HepG2 (cell line): ENCODE results near the gene MED28. TPM values are rescaled to one million over a fixed set of nuclear protein-coding genes. Genes with fewer than 3 reads are reported as not detected.

ENCODE experiments used
- ATAC-seq: fragments of 200-7000 bp; cut with Tn5 transposase; 3 replicates; pipeline ENCODE4 v1.9.1; 2020; ENCODE audit warnings: mild to moderate bottlenecking, moderate library complexity
- BruUV-seq: library from RNA; stranded (reverse); fragments of 400-500 nt; replicated peaks from 2 replicates; lab custom pipeline; 2021; lab: Mats Ljungman, UMichigan
- CTCF ChIA-PET: fragments of 300-600 bp; formaldehyde crosslinking; extraction: SDS; loops from one replicate; lab custom pipeline; 2021; ENCODE audit warnings: low total read pairs, inconsistent platforms, low intra/inter-chr PET ratio; lab: Yijun Ruan, JAX
- POLR2A ChIA-PET: fragments of 350-600 bp; sonication (Branson Sonifier 250); formaldehyde crosslinking; loops from one replicate; lab custom pipeline; 2020; ENCODE audit warnings: antibody characterized with exemption, inconsistent platforms; lab: Yijun Ruan, JAX
- DNase-seq: peaks from one replicate; pipeline ENCODE4 v3.0.0-alpha.2; 2015; ENCODE audit warnings: low spot score
- FAIRE-seq: peaks from 3 replicates; lab custom pipeline; 2011; peaks lifted over from hg19 to GRCh38; lab: Jason Lieb, UNC
- H2AFZ ChIP-seq: one replicate; pipeline ENCODE4 v1.6.1; 2011; ENCODE audit warnings: low read length, inconsistent platforms
- H3K27ac ChIP-seq: fragments of 300-600 bp; 3 replicates; pipeline ENCODE4 v1.8.0; 2011; ENCODE audit warnings: mixed run types, mild to moderate bottlenecking, mixed read lengths, low read length, inconsistent platforms; ENCODE audit not compliant: insufficient read depth; ENCODE audit errors: extremely low read length
- H3K27me3 ChIP-seq, 2 experiments: fragments of 200-600 bp in 1 of 2; 2 replicates in 1 of 2; 3 replicates in 1 of 2; pipeline versions ENCODE4 v1.6.0 to v1.8.0; 2011; ENCODE audit warnings: low read length in 2 of 2, mild to moderate bottlenecking in 2 of 2, moderate library complexity in 2 of 2, inconsistent platforms in 1 of 2; ENCODE audit not compliant: insufficient read depth in 2 of 2, control insufficient read depth in 1 of 2
- H3K36me3 ChIP-seq, 2 experiments: fragments of 200-600 bp in 1 of 2; replicated peaks in 1 of 2; 2 replicates in 1 of 2; 3 replicates in 1 of 2; pipeline versions ENCODE4 v1.5.1 to v1.8.0; 2011; ENCODE audit warnings: low read length in 2 of 2, inconsistent platforms in 1 of 2; ENCODE audit not compliant: insufficient read depth in 2 of 2, control insufficient read depth in 1 of 2
- H3K4me1 ChIP-seq: 2 replicates; pipeline ENCODE4 v1.5.1; 2012; ENCODE audit warnings: low read length, inconsistent platforms; ENCODE audit not compliant: insufficient read depth
- H3K4me2 ChIP-seq: 2 replicates; pipeline ENCODE4 v1.6.0; 2011; ENCODE audit warnings: low read depth, low read length, inconsistent platforms
- H3K4me3 ChIP-seq, 3 experiments: fragments of 200-600 bp in 1 of 3; sonication (generic), shearing (Covaris generic) in 1 of 3; replicated peaks in 1 of 3; 2 replicates each; pipeline ENCODE4 v1.5.1; 2011 to 2016; ENCODE audit warnings: low read length in 3 of 3, inconsistent platforms in 2 of 3, low read depth in 2 of 3, mild to moderate bottlenecking in 2 of 3, control low read depth in 1 of 3, mixed read lengths in 1 of 3; ENCODE audit not compliant: insufficient read depth in 1 of 3
- H3K79me2 ChIP-seq: one replicate; pipeline ENCODE4 v1.6.1; 2011; ENCODE audit warnings: low read length, inconsistent platforms; ENCODE audit not compliant: insufficient read depth
- H3K9ac ChIP-seq: 2 replicates; pipeline ENCODE4 v1.6.0; 2011; ENCODE audit warnings: mild to moderate bottlenecking, low read depth, low read length, inconsistent platforms; ENCODE audit not compliant: insufficient read depth
- H3K9me3 ChIP-seq: 2 replicates; pipeline ENCODE4 v1.5.1; 2012; ENCODE audit warnings: mild to moderate bottlenecking, low read length
- H4K20me1 ChIP-seq: 2 replicates; pipeline ENCODE4 v1.6.0; 2011; ENCODE audit warnings: inconsistent platforms, mild to moderate bottlenecking, low read length, moderate library complexity; ENCODE audit not compliant: insufficient read depth
- AHR ChIP-seq: IDR thresholded peaks from 2 replicates; pipeline ENCODE4 v1.6.1; 2018; ENCODE audit warnings: missing genetic modification reagents, missing compliant biosample characterization
- ARID2 ChIP-seq: sonication (generic); formaldehyde crosslinking; IDR thresholded peaks from 2 replicates; pipeline ENCODE4 v1.8.1; 2022; ENCODE audit warnings: mild to moderate bottlenecking, missing genetic modification reagents, borderline replicate concordance
- ELF3 ChIP-seq: IDR thresholded peaks from 2 replicates; pipeline ENCODE4 v1.6.1; 2016; ENCODE audit warnings: missing genetic modification reagents, missing compliant biosample characterization
- HIVEP1 ChIP-seq: sonication (generic); formaldehyde crosslinking; IDR thresholded peaks from 2 replicates; pipeline ENCODE4 v1.4.0; 2020; ENCODE audit warnings: mild to moderate bottlenecking, missing genetic modification reagents
- SSRP1 ChIP-seq: IDR thresholded peaks from 2 replicates; pipeline ENCODE4 v1.6.1; 2016; ENCODE audit warnings: control low read depth
- ZBED4 ChIP-seq: sonication (generic); formaldehyde crosslinking; IDR thresholded peaks from 2 replicates; pipeline ENCODE4 v1.4.0; 2020; ENCODE audit warnings: missing genetic modification reagents, borderline replicate concordance
- ZNF598 ChIP-seq: sonication (generic); formaldehyde crosslinking; IDR thresholded peaks from 2 replicates; pipeline ENCODE4 v1.5.1; 2020; ENCODE audit warnings: mild to moderate bottlenecking, missing genetic modification reagents, borderline replicate concordance
- ZSCAN31 ChIP-seq: sonication (generic); formaldehyde crosslinking; IDR thresholded peaks from 2 replicates; pipeline ENCODE4 v1.5.0; 2020; ENCODE audit warnings: low read depth, mild to moderate bottlenecking, missing genetic modification reagents
- WGBS: methylation state at CpG from one replicate; pipeline ENCODE4 v1.1.6; 2017; ENCODE audit warnings: low lambda C conversion rate; 5-methylcytosine and 5-hydroxymethylcytosine counted together
- in situ Hi-C: cut with HindIII; loops from 2 replicates; pipeline ENCODE4 v1.10.0; 2017; ENCODE audit warnings: low pct_unique_long_range_greater_than_20kb; ENCODE audit not compliant: extremely low pct_ligation_motif_present
- intact Hi-C: fragments of 100-400 bp; cut with micrococcal nuclease; formaldehyde crosslinking; loops from one replicate; pipeline ENCODE4 v1.10.0; 2022; ENCODE audit not compliant: unreplicated experiment
- polyA plus RNA-seq, 8 experiments: library from polyadenylated mRNA; depleted of rRNA in 3 of 8; stranded (reverse) in 7 of 8; unstranded in 1 of 8; fragments of >200 nt; fragmentation: Illumina TruSeq in 4 of 8; extraction: Trizol in 4 of 8; gene quantifications; 2 replicates each; pipeline versions ENCODE4 v1.2.1 to v1.2.3, GENCODE V29; 2011 to 2016; ENCODE audit warnings: low read depth in 4 of 8, missing spikeins in 1 of 8, mixed read lengths in 1 of 8; ENCODE audit not compliant: insufficient read depth in 1 of 8
- total RNA-seq, 5 experiments: library from RNA; depleted of rRNA; stranded (reverse); fragments of >200 nt; fragmentation: Illumina TruSeq; extraction: Trizol; gene quantifications; 2 replicates each; pipeline ENCODE4 v1.2.3, GENCODE V29; 2016; ENCODE audit warnings: low read depth in 1 of 5

Gene MED28
- total and polyA plus RNA-seq, 2 of the 13 experiments (the other 11 are each of a cell fraction or from before 2014, with no cell fraction given) = 41.3 to 65.7 TPM

GRCh38 chr4:17619416-17620105 is 5.1 kb downstream of the MED28 start:
- Histone ChIP-seq H3K9me3 (no peaks in the 10 kb centered on the region), H3K27me3 (no peaks in the 10 kb centered on the region; a peak in 1 of 5 replicates), H3K36me3 (peaks cover 20 to 69% of the 10 kb centered on the region in 2 experiments), H3K4me3 (no peak overlapping the region), H4K20me1 (peaks cover 34% of the 10 kb centered on the region), H3K79me2 (peaks cover 53% of the 10 kb centered on the region), H3K9ac (no peak overlapping the region), H3K27ac (no peak overlapping the region), H3K4me2 (no peak overlapping the region), H2AFZ (no peak overlapping the region)
- BruUV-seq = no TSS peak
- 70% methylated on average over 5 of the region's 7 CpGs for WGBS
- in situ Hi-C loops = no loop called here
- no peak for DNase-seq
- POLR2A ChIA-PET = no interaction called here
- TF ChIP-seq ZSCAN31 (CRISPR knock-in tag) (no peak), SSRP1 (CRISPR knock-in tag) (no peak), HIVEP1 (CRISPR knock-in tag) (no peak), AHR (no peak), ARID2 (no peak), ZNF598 (no peak), ELF3 (CRISPR knock-in tag) (no peak), ZBED4 (no peak)
- TF ChIP-seq, all 625 proteins: peak for 0
- FAIRE-seq (no peak), ATAC-seq (no peak)
- intact Hi-C loops = no loop called here
- peaks cover 40% of the 10 kb centered on the region for H3K4me1 ChIP-seq
- CTCF ChIA-PET = no interaction called here
